Regular cardiac myocyte (primary cell): ENCODE measurements around the gene IGBP1. TPM values are rescaled to one million over a fixed set of nuclear protein-coding genes. Genes with fewer than 3 reads are reported as not detected.

Source experiments
- total RNA-seq: library from RNA; depleted of rRNA; stranded (reverse); fragments of >200 nt; gene quantifications from 2 replicates; pipeline ENCODE4 v1.2.3, GENCODE V29; 2014

IGBP1 gene
- total RNA-seq, result 44.3 and 87.1 TPM in 2 replicates

GRCh38 chrX:70133303-70134115 lies at the start of gene IGBP1:
IGBP1 (plus strand) TSS chrX:70133447; CDS start chrX:70133948, 501 bp downstream.

GRCh38 chrX:70176938-70177533 lies 43.8 kb downstream of the IGBP1 start, which contains the start of gene DGAT2L6:
DGAT2L6 (plus strand) TSS chrX:70177483; CDS start chrX:70177583, 100 bp downstream.

Other genes starting within 250 kb of the IGBP1 start
- under 0.01 TPM in 1 of 2 replicates, not detected in the other for gene AWAT2, start 83.5 kb upstream of the IGBP1 start, total RNA-seq
- not detected in 2 replicates for gene OTUD6A, start 71.0 kb upstream of the IGBP1 start, total RNA-seq
- not detected in 2 replicates for gene DGAT2L6, start 44.0 kb downstream of the IGBP1 start, total RNA-seq
- gene AWAT1, start 101.2 kb downstream of the IGBP1 start, total RNA-seq, result not detected in 2 replicates
- gene P2RY4, start 126.8 kb downstream of the IGBP1 start, total RNA-seq, result not detected in 2 replicates
- not detected in 2 replicates for gene ARR3, start 134.9 kb downstream of the IGBP1 start, total RNA-seq
- not detected in 2 replicates for gene RAB41, start 148.7 kb downstream of the IGBP1 start, total RNA-seq
- gene PDZD11, start 156.5 kb downstream of the IGBP1 start, total RNA-seq, result 43.7 and 65.9 TPM in 2 replicates
- gene KIF4A, start 156.7 kb downstream of the IGBP1 start, total RNA-seq, result 2.0 and 23.8 TPM in 2 replicates